Fibroblast of peridontal ligament (primary cell): ENCODE measurements around the gene ZNF467.

ENCODE experiments used
- DNase-seq: peaks from one replicate; pipeline ENCODE4 v3.0.0-alpha.2; 2010; ENCODE audit errors: extremely low read depth

The ZNF467 gene

GRCh38 chr7:149785402-149785801 lies 12.0 kb upstream of the ZNF467 start:
- no peak for DNase-seq

- no peak for DNase-seq
Observed at GRCh38 chr7:149784251-149784608, 10.8 kb upstream of the ZNF467 start.

DNA sequence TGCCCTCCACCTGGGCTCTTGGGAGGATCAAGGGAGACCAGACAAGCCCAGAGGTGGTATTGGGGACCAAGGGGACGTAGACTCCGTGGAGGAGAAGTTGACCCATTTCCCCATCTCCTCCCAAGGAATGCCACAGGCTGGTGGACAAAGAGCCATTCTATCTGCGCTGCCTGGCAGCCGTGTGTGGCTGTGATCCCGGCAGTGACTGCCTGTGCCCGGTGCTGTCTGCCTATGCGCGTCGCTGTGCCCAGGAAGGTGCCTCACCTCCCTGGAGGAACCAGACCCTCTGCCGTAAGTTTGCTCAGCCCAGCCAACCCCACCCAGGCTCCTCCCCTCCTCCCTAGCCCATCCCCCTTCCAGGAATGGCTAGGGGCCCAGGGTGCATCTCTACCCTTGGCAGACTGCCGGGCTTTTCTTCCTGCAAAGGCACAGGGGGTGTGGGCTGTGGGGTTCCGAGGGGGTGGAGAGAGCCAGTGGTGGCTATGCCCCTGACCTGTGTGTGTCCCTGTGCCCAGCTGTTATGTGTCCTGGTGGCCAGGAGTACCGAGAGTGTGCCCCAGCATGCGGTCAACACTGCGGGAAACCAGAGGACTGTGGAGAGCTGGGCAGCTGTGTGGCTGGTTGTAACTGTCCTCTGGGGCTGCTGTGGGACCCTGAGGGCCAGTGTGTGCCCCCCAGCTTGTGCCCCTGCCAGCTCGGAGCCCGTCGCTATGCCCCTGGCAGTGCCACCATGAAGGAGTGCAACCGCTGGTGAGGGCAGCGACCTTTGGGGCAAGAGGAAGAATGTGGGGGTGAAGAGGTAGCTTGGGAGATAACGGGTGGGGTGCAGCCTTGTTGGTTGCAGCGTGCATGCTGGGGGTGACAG lies 10.2 kb upstream of the ZNF467 start:
- DNase-seq, result no peak

- DNase-seq, result no peak
Observed at GRCh38 chr7:149782682-149783345, 9.4 kb upstream of the ZNF467 start.

GRCh38 chr7:149781921-149782320 lies 8.5 kb upstream of the ZNF467 start:
- no peak for DNase-seq

GRCh38 chr7:149780636-149781419 lies 7.4 kb upstream of the ZNF467 start:
- DNase-seq, result no peak

GRCh38 chr7:149780056-149780455 lies 6.7 kb upstream of the ZNF467 start:
- DNase-seq, result no peak

- DNase-seq, result no peak
Observed at GRCh38 chr7:149779502-149779805, 6.1 kb upstream of the ZNF467 start.

GRCh38 chr7:149778696-149779501 lies 5.5 kb upstream of the ZNF467 start:
- no peak for DNase-seq

DNA sequence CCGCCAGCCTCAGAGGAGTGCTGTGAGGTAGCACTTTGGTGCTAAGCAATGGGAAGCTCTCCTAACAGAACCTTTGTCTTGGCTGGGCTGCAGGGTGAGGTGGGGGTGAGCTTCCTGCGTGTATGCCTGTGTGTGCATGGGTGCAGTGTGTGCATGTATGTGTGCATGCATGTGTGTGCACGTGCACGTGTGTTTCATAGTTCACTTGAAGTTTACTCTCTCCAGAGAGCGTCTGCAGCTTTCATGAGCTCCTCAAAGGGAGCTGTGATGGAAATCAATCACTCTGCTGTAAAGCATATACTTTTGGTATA lies 4.9 kb upstream of the ZNF467 start:
- no peak for DNase-seq

GRCh38 chr7:149777551-149778326 lies 4.4 kb upstream of the ZNF467 start:
- DNase-seq, result no peak

GRCh38 chr7:149776848-149777407 lies 3.5 kb upstream of the ZNF467 start:
- no peak for DNase-seq

DNA sequence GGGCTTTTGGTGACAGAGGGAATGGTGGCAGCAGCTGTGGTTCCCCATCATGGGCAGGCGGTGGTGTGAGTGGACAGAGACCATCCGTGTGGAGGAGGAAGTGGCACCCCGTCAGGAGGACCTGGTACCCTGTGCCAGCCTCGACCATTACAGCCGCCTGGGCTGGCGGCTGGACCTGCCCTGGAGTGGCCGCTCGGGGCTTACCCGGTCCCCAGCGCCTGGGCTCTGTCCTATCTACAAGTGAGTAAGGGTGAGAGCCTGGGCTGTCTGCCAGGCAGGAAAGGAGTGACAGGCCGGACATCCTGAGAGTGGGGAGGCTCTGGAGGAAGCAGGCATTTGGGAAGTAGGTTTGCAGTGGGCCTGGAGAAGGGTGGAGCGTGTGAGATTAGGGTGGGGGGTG lies 2.9 kb upstream of the ZNF467 start:
- DNase-seq, result no peak

GRCh38 chr7:149775176-149775556 lies 1.8 kb upstream of the ZNF467 start:
- DNase-seq, result no peak

DNA sequence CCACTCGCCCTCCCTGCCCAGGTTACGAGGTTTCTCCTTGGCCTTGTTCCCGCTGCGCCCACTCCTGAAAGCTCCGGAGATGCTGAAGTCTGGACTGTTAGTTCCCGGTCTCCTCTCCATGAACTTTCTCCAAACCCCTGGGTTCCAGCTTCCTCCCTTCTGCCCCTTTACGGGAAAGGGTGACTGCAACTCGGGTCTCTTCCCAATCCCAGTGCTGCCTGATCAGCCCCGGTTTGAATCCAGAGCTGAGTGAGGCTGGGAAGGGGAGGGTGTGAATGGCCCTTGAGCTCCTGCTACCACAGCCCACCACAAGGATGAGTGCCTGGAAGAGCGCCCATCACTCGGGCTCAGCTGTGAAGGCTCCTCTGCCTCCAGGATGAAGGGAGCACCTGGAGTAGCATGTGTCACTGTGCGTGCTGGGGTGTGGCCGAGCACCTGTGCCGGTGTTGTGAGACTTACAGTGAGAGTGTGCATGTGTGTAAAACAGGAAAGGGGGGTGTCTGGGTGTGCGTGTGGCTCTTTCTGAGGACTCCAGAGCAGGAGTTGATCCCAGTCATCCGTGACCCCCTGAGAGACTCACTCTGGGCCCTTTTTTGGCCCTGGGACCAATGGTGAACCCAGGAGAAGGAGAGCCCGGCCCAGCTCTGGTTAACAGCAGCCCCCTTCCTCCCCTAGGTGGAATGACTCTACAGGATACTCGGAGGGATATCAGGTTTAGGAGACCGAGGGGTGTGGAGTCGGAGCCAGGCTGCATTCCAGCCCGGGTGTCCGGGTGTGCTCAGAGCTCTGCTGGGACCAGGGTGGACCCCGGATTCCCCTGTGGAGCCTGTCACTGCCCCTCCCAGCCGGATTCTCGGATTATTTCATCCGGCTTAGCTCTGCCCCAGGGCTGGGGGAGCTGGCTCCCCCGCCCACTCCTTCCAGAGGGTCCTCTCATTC lies 1.1 kb upstream of the ZNF467 start:
- DNase-seq, result no peak

GRCh38 chr7:149772956-149773434 lies 393 bp downstream of the ZNF467 start:
- no peak for DNase-seq

DNA sequence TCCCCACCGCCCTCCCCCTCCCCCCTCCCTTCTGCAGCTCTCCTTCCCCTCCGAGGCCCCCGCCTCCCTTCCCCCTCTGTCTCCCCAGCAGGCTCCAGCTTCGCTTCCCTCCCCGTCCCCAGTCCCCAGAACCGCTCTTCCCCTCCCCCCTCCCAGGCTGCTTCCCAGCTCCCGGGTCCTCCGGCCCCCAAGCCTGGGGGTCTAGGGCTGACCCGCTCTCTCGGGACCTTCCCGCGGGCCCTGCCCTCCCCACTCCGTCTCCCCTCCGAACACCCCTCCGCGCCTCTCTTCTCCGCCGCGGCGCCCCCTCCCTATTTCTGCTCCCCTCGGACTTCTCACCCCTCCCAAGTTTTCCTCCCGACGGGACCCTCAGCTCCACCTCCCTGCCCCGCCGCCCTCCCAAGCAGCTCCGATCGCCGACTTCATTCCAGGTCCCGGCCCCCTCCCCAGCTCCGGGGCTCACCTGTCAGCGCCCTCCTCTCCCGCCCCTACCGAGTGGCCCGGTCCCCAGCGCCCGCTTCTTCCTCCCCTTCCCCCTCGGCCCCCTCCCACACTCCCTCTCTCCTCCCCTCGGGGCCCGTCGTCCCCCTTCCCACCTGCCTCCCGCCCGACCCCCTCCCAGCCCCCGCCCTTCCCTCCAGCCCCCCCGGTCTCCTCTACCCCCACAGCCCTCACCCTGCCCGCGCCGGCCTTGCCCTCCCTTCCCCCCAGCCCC lies 990 bp downstream of the ZNF467 start:
- no peak for DNase-seq

DNA sequence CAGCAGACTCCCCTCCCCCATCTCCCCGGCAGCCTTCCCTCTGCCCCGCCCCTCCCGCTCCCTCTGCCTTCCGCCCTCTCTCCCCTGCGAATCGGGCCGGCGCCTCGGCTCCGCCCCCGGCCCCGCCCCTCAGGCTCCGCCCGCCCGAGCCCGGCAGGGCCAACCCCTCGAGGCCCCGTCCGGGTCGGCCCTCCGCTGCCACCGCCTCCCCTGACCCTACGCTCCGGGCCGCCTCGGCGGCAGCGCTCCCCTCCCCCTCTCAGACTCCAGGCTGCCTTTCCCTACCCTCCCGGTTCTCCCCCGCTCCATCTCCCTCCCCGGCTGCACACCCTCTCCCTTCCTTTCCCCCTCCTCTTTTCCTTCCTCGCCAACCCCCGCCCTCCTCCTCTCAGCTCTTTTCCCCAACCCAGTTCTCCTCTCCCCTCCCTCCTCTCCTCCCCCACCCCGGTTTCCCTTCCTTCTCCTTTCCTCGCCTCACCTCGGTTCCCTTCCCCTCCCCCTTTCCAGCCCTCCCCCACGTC lies 1.6 kb downstream of the ZNF467 start:
- peak; percentile 63 for DNase-seq
